Left ventricle myocardium inferior (tissue), 1 donor: ENCODE results near the gene MTHFSD. TPM values are rescaled to one million over a fixed set of nuclear protein-coding genes. Genes with fewer than 3 reads are reported as not detected.

Source experiments
- DNase-seq: peaks from one replicate; pipeline ENCODE4 v3.0.0-alpha.2; 2020
- H3K27ac ChIP-seq: fragments of 200-600 bp; replicated peaks from 2 replicates; pipeline ENCODE4 v1.8.0; 2021
- H3K27me3 ChIP-seq: fragments of 200-600 bp; 2 replicates; pipeline ENCODE4 v1.8.0; 2021; ENCODE audit warnings: low read depth
- H3K36me3 ChIP-seq: fragments of 200-600 bp; 2 replicates; pipeline ENCODE4 v1.8.0; 2021
- H3K4me1 ChIP-seq: fragments of 200-600 bp; 2 replicates; pipeline ENCODE4 v1.8.0; 2021
- H3K4me3 ChIP-seq: fragments of 200-600 bp; 2 replicates; pipeline ENCODE4 v1.8.0; 2021; ENCODE audit warnings: mild to moderate bottlenecking, moderate library complexity
- H3K9me3 ChIP-seq: fragments of 200-600 bp; replicated peaks from 2 replicates; pipeline ENCODE4 v1.8.0; 2021
- intact Hi-C: fragments of 100-400 bp; cut with micrococcal nuclease; formaldehyde crosslinking; loops from one replicate; pipeline ENCODE4 v1.11.0; 2022
- total RNA-seq: library from RNA; stranded (reverse); fragmentation: NEBNext Ultra II Directional; extraction: Animal tissue kit (Norgen Biotek cat#: 25700); gene quantifications from one replicate; pipeline ENCODE4 v1.2.1, GENCODE V29; 2021
- TF ChIP-seq, protein P1 (sequence below): fragments of 200-600 bp; IDR thresholded peaks from 2 replicates; pipeline ENCODE4 v1.8.0; 2021; ENCODE audit warnings: antibody characterized with exemption, mild to moderate bottlenecking, borderline replicate concordance
- donor health status: DM: no; HTN: yes; CAD: no; lungs with severe emphysema.

The MTHFSD gene
- total RNA-seq, 1 donor from 2014 or later, result 10.2 TPM

DNA sequence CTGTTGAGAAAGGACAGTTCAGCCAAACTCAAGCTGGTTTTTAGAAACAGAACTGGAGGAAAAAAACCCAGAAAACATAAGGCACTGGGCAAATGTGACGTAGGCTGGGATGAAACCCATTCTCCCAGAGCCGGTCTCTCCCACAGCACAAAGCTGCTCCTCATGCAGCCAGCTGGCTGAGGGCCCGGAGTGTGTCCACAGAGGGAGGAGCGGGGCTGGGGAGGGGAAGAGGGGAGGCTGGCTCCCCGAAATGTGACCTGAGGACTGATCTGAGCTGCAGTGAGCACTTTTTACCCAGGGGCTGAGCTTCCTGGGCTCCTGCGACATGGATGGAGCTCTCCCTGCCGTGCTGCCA is 23.9 kb downstream of the MTHFSD start:
- DNase-seq, result peak; percentile 67
- peaks cover 27% of the 10 kb centered on the region for H3K36me3 ChIP-seq

DNA sequence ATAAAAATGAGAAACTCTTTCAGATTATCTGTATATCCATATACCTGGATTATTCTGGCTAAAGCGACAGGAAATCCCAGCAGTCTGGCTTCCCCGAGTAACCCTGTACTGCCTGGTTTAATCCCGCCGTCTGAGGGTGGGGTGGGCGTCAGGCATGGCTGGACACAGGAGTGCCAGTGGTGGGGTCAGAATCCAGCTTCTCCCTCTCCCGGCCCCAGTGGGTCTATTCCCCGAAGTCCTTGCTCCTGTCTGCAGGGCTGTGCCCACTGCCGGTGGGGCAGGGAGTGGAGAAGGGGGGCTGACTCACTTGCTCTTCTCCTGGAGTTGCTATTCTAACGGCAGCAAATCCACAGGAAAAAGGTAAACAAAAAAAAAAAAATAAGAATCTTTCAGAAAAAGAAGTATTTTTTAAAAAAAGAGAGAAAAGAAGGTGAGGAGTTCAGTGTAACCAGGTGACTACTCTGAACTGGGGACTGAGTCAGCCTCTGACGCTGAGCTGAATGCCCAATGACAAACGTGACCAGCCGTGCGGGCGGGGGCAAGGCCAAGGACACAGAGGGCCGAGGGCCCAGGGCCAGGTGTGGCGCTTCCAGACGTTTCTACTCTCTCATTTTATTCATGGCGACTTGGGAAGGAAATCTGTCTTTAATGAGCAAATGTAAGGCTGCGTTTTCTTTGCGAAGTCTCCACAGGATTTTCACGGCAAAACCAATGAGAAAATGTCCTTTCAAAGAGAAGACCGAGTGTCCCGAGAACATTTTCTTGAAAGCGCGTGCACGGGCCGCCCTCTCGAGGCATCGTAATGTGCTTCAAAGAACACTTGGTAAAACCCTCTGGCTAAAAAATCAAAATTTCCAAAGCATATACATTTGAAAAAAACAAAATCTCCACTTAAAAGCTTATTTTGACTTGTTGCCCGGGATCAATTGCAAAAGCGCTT is 24.5 kb downstream of the MTHFSD start:
- intact Hi-C loops, result no loop called here
- peaks cover 14% of the 10 kb centered on the region for H3K4me1 ChIP-seq
- H3K4me3 ChIP-seq, result no peak overlapping the region
- H3K27me3 ChIP-seq, result no peaks in the 10 kb centered on the region
- peak overlapping the region; percentile 26 for H3K27ac ChIP-seq
- DNase-seq, result no peak
- TF ChIP-seq, protein P1, sequence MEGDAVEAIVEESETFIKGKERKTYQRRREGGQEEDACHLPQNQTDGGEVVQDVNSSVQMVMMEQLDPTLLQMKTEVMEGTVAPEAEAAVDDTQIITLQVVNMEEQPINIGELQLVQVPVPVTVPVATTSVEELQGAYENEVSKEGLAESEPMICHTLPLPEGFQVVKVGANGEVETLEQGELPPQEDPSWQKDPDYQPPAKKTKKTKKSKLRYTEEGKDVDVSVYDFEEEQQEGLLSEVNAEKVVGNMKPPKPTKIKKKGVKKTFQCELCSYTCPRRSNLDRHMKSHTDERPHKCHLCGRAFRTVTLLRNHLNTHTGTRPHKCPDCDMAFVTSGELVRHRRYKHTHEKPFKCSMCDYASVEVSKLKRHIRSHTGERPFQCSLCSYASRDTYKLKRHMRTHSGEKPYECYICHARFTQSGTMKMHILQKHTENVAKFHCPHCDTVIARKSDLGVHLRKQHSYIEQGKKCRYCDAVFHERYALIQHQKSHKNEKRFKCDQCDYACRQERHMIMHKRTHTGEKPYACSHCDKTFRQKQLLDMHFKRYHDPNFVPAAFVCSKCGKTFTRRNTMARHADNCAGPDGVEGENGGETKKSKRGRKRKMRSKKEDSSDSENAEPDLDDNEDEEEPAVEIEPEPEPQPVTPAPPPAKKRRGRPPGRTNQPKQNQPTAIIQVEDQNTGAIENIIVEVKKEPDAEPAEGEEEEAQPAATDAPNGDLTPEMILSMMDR, result no peak
- peaks cover 27% of the 10 kb centered on the region for H3K36me3 ChIP-seq
- H3K9me3 ChIP-seq, result no peaks in the 10 kb centered on the region

More for the DNA sequence above, 23.9 kb downstream of the MTHFSD start:
- peak overlapping the region; percentile 26 for H3K27ac ChIP-seq
- no peak overlapping the region for H3K4me3 ChIP-seq
- no peaks in the 10 kb centered on the region for H3K9me3 ChIP-seq
- H3K4me1 ChIP-seq, result peaks cover 14% of the 10 kb centered on the region
- TF ChIP-seq, protein P1, result no peak
- H3K27me3 ChIP-seq, result no peaks in the 10 kb centered on the region
- intact Hi-C loops, result no loop called here

DNA sequence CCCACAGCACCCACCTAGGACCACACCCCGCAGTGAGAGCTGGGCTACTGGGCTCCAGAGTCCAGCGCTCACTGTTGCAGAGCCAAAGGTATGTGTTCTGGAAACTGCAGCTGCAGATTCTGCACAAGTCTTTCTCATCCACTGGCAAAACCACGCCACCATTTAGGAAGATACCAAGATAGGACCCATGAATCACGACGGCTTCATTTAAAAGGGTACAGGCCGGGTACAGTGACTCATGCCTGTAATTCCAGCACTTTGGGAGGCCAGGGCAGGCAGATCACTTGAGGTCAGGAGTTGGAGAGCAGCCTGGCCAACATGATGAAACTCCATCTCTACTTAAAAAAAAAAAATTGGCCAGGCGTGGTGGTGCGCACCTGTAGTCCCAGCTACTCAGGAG is 25.9 kb downstream of the MTHFSD start:
- no peaks in the 10 kb centered on the region for H3K9me3 ChIP-seq
- DNase-seq, result peak; percentile 1
- no peak overlapping the region for H3K4me3 ChIP-seq
- intact Hi-C loops, result no loop called here
- TF ChIP-seq, protein P1, result no peak
- peaks cover 14% of the 10 kb centered on the region for H3K4me1 ChIP-seq
- peaks cover 9% of the 10 kb centered on the region for H3K27me3 ChIP-seq
- no peak overlapping the region for H3K27ac ChIP-seq
- peaks cover 22% of the 10 kb centered on the region for H3K36me3 ChIP-seq

DNA sequence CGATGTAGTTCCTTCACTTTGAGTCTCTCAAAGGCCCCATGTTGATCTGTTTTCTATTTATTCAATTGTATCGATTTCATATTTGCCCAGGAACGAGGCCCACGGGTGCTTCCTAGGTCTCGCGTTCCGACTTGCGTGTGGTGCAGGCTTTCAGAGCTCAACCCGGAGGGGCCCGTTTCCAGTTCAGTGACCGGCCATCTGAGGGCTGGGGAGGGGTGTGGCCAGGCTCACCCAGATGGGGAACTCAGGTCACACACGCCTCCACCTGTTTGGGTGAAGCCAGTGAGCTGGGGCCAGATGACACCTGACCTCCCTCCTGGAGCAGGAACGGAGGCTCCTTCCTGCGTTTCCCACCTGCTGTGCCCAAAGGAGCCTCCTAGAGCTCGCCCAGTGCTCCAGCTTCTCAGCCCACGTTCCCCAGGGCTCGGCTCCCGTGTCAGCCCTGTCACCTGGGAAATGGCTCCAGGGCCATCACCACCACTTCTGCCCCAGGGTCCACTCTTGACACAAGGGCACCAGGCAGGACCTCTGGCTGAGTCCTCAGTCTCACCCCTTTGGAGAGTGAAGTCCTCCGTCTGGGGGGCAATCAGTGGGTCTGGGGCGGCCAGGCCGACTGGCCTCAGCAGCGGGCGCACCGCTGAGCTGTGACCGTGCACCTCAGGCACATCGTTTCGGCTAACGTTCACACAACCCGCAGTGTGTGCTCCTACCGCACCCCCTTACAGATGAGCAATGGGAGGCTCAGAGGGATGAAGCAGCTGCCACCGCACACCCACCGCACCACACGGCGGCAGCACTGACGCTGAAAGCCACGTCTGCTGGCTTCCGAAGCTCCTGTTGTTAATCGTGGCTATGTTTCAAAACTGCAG is 26.7 kb downstream of the MTHFSD start:
- Histone ChIP-seq H3K27me3 (peaks cover 18% of the 10 kb centered on the region), H3K9me3 (no peaks in the 10 kb centered on the region), H3K36me3 (peaks cover 15% of the 10 kb centered on the region), H3K4me1 (peaks cover 14% of the 10 kb centered on the region), H3K4me3 (no peak overlapping the region), H3K27ac (no peak overlapping the region)
- peak; percentile 11 for DNase-seq
- TF ChIP-seq, protein P1, result no peak
- intact Hi-C loops, result no loop called here

DNA sequence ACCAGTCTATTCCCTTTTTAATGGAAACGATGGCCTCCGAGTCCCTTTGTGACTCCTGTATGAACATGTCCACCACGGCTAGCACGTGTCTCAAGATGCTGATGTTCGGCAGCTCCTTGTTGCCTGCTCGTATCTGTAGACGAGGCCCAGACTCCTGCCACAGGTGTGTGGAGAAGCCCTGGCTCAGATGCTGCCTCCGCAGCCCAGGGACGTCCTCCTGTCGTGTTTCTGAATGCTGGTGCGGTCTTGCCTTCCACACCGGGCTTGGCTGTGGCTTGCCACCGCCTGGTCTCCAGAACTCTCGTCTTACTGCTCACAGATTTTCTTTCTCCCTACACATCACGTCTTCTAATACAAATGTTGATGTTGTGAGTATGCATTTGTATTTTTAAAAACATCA is 27.7 kb downstream of the MTHFSD start:
- intact Hi-C loops, result no loop called here

More for the DNA sequence above, 27.7 kb downstream of the MTHFSD start:
- H3K4me3 ChIP-seq, result no peak overlapping the region
- TF ChIP-seq, protein P1, result no peak
- peaks cover 27% of the 10 kb centered on the region for H3K27me3 ChIP-seq
- peaks cover 14% of the 10 kb centered on the region for H3K4me1 ChIP-seq
- peaks cover 11% of the 10 kb centered on the region for H3K36me3 ChIP-seq
- no peak overlapping the region for H3K27ac ChIP-seq
- H3K9me3 ChIP-seq, result no peaks in the 10 kb centered on the region
- peak; percentile 10 for DNase-seq
